Dedifferentiated amniotic fluid mesenchymal stem cell (primary cell): ENCODE measurements around the gene PCP2.

Experiments used
- DNase-seq: peaks from one replicate; pipeline ENCODE4 v3.0.0-alpha.2; 2016; ENCODE audit errors: extremely low spot score

Gene PCP2

DNA sequence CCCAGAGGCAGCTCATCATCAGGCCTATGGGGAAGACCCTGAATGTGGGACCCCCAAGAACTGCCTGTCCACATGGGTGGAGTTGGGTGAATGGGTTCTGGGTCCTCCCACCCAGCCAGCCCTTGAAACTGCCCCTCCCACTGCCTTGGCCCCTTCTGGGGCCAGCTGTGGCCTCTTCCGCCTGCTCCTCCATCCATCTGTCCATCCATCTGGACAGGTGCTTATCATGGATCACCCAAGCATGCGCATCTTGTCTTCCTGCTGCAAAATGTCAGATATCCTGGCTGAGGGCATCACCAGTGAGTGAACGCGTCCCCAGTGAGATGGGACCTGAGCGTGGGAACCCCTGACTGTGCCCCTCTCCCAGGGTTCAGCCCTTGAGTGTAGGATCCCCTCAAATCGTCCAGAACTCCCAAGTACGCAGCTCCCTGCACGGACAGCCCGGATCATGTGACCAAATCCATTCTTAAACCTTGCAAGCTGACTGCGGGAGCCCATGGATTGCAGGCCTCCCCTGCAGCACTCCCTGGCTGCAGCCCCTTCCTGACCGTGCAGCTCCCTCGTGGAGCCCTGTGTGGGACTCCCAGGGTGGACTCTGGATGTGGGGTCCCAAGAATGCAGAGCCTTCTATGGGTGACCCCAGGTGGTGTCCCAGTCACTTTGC, 5.4 kb upstream of the PCP2 start:
- DNase-seq: no peak

DNA sequence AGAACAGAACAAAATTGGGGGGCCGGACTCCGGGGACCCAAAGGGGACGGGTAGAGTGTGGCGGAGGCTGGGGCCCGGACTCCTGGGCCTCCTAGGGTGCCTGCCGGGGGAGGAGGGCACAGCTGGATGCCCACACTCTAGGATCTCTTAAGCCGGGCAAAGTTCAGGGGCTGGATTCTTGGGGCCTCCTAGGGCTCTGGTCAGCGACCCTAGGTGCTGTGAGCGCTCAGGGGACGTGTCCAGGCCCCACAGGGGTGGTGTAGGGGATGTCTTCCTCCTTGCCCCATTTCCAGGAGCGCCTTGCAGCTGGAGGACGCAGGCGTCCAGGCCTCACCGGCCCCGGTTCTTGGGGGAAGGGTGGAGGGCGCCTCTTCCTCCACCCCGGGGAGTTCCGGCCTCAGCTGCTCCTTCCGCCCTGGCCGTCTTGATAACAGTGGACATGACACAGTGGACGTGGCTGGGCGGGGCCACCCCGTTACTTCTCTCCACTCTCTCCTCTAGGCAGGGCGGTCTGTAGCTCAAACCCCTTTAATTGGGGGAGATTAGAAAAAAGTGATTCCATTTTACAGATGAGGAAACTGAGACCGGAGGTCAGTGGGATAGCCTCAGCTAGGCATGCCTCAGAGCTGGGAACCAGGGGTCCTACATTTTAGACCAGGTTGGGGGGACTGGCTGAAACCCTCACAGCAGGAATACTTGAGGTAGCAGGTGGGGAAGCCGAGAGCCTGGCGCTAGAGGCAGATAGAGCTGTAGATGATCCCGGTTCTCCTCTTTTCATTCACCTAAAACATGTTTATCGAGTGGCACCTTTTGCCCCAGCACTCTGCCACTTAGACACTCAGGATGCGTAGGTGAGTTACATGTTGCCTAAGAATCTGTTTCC, 4.1 kb upstream of the PCP2 start:
- DNase-seq: no peak

DNA sequence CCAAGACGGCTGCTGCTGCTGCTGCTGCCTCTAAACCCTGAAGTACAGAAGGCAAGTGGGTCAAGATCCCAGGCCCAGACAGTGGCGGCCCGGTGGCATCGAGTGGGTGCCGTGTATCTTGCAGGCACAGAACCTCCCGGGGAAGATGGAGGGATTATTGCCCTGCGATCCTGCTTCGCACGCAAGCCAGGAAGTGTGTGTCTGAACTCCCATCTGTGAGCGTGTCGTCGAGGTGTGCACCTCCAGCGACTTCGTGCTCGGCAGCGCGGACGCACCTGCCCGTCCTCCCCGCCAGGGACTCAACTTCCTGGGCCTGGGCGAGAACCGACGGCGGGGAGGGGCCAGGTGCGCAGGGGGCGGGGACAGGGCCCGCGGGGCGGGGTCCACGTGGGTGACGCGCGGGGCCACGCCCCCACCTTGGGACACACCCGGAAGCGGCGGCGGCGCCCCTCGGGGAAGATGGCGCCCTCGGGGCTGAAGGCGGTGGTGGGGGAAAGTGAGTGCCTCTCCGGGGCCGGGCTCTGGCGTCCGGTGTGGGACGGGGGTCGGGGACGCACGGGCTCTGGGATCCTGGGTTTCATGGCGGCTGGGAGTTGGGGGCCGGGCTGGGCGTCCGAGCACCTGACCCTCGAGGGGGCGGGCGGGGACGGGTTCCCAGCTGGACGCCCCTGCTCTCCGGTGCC, 3.3 kb upstream of the PCP2 start, which contains the start of gene STXBP2:
Gene STXBP2 (plus strand): TSS at position 420 of the 683 bp plus-strand sequence. CDS start 40 bp downstream, at position 460.
- no peak for DNase-seq

DNA sequence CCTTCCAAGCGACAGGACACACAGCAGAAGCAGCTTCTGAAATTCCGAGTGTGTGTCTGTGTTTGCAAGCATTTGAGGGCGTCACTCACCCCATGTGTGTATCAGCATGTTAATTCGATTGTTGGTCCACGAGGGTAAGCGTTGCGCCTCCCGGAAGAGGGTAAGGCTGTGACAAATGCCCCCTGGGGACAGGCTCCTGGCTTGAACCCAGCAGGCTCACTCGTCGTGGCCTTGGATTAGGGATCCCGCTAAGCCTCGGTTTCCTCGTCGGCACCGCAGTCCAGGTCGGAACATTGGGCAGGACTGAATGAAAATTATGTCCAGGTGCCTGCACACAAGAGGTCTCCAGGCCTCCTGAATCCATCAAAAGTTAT, 2.8 kb upstream of the PCP2 start:
- no peak for DNase-seq

DNA sequence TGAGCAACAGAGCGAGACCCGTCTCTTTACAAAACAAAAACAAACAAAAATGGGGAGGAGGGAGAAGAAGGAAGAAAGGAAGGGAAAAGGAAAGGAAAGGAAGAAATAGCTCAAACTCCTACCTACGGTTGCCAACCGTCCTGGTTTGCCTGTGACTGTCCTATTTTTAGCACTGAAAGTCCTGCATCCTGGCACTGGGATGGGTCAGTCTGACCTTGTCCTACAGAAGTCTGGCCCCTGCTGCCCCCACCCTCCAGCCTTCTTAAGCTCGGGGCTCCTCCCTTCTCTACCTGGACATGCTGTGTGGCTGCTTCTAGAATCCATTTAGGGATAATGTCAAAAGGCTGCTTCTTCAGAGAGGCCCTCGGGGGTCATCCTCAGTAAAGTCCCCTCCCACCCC, 2.2 kb upstream of the PCP2 start:
- no peak for DNase-seq

DNA sequence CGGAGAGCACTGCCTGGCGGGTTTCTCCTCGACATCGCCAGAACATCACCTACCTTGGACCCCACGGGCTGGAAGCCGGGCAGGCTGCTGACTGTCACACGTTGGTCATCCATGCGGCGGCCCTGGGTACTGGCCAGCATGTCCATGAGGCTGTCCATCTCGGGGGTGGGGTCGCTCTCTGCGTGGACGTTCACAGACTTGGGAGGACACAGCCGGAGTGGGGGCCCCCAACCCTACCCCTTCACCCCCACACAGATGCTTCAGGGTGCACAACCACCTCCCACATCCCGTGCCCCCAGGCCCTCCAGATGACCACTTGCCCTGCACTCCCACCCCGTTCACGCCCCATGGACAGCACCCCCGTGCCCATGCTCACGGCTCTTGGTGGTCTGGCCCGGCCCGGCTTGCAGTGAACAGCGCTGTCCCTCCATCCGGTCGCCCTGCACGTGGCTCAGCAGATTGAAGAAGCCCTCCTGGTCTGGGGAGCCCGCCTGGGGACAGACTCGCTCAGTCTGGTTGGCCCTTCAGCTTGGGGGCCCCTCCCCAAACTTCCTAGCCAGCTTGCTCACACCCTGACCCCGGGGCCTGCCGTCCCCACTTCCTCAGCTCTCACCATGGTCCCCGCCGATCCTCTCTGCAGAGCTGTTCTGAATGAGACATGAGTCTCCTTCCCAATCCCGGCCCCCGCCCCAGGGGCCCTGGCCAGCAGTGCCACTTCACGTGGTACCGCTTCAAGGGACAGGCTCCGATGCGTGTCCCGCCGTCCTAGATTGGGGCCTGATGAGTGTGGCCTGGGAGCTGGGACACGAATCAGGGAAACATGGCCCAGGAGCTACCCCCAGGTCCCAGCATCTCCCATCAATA, 947 bp downstream of the PCP2 start:
- DNase-seq: no peak

DNA sequence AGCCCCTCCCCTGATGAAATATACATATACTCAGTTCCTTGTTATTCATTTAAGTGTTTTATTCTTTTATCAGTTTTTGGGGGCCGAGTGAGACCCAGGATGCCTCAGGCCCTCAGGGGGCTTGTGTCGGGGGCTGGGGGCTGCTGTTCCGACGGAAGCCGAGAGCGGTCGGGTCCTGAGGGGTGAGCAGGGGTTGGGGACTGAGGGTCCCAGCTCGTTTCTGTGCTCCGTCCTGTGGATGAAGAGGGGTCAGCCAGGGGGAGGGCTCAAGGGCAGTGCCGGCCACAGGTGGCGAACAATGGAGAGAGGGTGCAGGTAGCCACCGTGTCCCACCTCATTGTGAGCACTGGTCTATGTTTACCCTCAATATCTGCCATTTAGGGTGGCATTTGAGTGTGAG, 1.9 kb downstream of the PCP2 start:
- no peak for DNase-seq

DNA sequence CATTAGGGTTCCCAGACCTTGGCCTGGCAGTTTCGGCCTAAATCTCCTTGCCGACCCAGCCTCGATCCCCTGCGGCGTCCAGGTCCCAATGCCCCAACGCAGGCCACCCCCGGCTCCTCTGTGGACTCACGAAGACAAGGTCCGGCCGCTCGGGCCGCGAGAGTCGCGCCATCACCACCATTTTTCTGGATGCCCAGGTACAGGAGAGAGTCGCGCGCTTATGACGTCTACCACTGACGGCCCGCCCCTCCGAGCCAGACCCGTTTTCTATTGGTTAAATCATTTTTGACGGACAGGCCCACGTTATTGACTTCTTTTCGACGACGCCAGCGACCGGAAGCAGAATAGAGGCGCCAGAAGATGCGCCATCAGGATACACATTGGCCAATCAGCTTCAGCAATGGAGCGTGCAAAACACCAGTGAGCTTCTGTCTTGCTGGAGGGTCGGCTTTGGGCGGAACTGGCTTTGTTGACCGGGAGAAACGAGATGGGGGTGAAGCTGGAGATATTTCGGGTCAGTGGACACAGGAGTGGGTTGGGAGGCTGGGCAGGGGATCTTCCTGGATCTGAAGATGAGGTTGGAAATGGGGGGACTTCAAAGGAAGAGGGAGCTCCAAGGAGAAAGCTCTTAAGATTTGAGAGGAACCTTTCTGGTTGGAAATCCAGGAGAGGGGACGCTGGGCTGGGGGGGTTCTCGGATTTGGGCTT, 4.0 kb downstream of the PCP2 start, which contains the start of the genes PET100 and XAB2:
Gene PET100 (plus strand): TSS at position 447 of the 708 bp plus-strand sequence. CDS start 41 bp downstream, at position 488.
Gene XAB2 (minus strand): TSS at position 199 of the 708 bp plus-strand sequence. CDS start 18 bp downstream, at position 181.
- peak; percentile 99 for DNase-seq

DNA sequence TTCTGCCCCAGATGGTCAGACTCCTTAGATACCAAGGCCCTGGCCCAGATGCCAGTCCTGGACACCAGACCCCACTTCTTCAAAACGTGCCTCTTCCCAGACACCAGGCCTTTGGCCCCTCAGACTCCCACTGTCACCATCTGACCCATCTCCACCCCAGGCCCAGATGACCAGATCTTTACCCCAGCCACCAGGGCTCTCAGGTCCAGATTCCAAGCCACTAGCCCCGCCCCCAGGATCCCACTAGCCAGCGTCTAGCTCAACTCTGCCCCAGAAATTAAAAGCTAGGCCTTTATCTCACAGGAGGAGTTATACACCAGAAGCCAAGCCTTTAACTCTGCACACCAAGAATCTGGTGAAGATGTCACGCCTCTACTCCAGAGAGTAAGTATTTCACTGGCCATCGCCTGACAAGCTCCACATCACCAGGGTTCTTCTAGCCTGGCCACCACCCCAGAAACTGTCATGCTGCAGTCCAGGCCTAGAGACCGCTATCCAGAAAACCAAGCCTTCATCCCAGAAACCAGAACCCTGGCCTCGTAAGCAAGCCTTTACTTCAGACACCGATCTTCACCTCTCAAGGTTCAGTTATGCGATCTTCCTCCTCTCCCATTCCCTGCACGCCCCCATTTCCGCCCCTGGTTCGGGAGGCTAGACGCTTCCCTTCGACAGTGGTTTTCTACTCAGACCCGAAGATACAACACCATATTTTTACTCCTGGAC, 4.8 kb downstream of the PCP2 start:
- DNase-seq: no peak

DNA sequence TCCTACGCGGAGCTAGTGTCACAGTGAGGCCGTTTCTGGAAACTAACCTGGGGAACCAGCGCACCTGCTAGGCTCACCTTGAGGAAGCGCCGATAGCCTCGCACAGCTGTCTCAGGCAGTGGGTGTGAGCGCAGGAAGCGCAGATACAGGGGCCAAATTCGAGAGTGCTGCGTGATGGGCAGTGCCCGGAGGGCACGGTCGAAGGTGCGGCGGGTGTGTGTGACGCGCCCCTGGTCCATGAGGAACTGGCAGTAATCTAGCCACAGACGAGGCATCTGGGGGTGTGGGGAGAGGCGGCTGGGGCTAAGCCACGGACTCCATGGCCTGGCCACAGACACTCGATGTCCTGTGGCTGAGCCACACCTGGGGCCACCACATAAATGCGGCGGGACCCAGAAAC, 6.4 kb downstream of the PCP2 start:
- no peak for DNase-seq

DNA sequence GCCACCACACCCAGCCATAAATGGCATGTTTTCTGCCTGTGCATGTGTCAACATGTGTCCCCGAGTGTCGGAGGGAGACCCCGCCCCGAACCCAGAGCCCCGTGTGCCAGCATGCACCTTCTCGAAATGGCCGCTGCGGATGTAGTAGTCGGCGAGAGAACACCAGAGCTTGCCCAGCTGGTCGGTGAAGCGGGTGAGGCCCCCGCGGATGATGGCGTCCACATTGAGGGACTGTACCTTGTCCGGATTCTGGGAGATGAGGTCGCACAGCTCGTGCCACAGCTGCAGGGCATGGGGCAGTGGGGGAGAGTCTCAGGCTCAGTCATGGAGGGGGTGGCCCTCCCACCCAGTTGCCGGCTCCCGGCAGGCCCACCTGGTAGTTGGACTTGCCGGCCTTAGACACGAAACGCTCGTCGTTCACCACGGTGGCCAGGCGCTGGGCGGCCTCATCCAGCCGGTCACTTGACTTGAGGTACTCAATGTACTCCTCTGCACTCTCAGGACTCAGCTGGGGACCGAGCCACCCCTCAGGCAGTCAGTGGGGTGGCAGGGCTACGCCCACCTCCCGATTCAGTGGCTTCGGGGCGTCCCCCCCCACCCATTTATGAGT, 7.7 kb downstream of the PCP2 start:
- DNase-seq: no peak

DNA sequence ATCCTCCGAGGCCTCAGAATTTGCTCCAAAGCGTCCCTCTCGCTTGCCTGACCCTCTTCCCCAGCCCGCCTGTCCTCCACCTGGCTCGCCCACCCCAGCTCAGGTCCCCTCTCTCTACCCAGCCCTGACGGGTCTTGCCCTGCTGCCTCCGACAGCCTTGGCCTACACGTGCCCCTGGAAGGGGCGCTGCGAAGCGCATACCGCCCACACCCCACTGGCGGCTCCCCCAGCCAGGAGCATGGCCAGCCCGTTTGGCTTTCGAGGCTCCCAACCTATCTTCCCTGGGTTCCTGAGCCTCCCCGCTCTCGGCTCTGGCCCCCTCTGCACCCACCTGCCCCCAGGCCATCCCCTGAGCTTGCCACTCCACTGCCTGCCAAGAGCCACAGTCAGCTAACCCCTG, 8.7 kb downstream of the PCP2 start:
- DNase-seq: no peak

DNA sequence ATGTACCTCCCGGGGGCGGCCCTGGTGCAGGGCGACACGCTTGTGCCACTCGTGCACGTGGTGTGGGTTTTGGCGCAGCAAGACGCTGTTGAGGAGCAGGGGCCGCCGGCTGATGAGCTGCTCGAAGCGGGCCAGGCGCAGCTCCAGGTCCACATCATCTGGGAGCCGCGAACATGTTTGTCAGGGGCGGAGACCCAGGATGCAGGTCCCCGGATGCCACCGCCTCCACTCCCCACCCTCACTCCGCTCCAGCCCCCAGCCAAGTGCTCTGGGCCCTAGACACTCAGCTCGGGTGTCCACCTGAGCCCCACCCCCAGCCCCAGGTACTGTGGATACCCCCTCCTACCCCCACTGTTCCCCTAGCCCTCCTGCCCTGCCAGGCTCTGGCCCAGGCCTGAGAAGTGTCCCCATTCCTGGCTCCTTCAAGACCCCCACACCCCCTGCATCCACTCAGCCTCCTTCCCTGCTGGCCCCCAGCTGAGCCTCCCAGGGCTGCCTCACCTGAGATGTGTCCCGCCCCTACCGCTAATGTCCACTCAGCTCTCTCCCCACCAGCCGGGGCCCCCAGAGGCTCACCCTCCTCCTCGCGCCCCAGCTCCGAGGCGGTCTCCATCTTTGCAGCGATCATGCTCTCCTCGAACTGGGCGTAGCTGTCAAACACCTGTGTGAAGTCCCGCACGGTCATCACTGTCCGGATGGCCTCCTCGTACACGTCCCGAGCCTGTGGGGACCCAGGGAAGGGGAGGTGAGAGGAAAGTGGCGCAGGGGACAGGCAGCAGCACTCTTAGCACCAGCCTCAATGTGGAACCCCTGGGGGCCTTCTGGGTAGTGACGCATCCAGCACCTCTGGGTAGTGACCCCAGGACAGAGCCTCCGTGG, 9.6 kb downstream of the PCP2 start:
- DNase-seq: no peak

DNA sequence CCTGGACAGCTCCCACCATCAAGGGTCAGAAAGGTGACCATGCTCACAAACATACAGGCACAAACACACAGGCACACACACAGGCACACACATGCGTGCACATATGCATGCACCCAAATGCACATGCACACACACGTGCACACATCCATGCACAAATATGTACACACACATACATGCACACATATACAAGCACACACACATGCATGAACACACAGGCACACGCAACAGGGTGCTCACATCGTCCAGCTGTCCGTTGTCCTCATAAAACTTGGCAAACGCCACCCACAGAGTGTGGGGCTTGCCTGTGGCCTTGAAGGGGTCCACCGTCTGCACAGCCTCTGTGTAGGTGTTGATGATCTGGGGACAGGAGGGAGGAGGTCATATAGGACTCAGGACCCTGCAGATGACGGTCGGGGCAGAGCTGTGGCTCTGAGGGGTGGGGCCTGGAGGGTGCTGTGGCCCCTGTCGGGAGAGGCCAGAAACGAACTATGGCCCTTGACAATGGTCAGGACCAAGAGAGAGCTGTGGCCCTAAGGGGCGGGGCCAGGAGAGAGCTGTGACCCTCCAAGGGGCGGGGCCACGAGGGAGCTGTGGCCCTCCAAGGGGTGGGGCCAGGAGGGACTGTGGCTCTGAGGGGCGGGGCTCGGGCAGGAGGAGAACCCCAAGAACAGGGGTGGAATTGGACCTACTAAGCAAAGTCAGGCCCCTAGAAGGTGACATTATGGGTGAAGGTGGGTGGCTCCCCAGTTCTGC, 10.4 kb downstream of the PCP2 start:
- no peak for DNase-seq

DNA sequence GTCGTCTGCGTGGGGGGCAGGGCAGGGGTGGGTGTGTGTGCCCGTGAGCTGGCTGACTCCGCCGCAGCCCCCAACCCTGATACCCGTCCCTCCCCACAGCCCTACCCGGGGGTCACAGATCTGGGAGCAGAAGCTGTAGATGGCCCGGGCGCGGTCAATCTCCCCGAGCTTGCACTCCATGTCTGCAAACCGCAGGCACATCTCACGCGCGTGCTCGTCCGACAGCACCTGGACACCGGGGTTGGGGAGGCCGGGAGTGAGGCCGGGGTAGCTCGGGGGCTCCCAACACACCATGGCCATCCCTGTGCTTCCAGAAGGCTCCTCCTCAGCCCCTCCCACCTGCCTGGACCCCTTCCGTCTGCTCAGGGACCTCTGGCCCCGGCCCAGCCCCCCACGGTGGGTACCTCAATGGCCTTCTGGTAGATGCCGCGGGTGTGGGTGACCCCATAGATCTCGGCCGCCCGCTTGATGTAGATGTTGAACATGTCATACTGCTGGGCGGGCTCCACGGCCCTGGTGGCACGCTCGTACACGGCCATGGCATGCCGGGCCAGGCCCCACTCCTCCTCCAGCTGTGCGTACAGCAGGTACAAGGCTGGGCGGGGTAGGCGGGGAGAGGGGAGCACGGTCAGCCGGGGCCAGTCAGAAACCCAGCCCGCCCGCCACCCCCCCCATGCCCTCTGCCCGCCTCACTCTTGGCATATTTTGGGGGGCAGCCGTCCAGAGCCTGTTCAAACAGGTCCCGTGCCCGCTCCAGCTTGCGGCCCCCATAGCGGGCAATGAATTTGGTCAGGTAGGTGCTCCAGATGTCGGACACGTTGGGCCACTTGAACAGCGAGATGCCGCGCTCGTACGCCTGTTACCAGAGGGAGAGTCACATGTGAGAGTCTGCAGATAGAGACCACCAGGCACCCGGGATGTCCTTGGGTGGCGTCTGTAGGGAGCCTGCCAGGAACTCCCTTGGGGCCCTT, 12.8 kb downstream of the PCP2 start:
- DNase-seq: no peak

DNA sequence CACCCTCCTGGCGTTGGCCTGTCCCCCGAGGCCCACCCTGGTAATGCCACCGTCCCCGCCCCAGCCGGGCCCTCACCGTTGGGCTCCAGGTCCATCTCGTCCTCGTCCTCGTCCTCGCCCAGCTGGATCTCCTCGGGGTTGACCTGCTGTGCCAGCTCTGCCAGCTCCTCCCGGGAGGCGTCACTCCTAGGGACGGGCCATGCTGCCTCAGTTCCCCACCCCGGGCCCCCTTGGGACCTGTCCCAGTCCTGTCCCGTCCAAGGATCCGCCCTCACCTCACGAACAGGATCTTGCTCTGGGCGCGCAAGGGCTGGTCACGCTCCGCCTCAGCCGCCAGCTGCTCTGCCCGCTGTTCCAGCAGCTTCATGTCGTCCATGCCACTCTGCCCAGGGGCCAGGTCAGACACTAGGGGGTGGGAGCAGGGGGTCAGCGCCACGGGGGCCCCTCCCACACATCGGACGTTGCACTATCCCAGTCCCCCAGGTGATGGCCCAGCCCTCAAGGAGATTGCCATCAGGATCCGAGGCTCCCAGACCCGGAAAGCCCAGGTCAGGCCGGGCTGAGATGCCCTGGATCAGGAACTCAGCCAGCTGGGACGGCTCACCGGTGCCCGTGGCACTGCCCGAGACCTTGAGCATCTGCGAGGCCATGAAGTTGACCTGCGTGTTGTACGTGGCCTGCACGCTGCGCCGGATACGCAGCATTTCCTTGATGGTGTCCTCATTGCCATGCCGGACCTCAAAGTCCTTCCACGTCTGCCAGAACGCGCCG, 13.7 kb downstream of the PCP2 start:
- DNase-seq: no peak
